CD4-positive, alpha-beta T cell treated with Interleukin-1 beta for 1 hour (primary cell): Measurements from ENCODE around the gene UGT1A7.
"Not testable (repeated sequence)": the region's sequence is repeated elsewhere in the genome, so short reads cannot be mapped to it uniquely, and the experiment has no call there.

Experiments
- DNase-seq, 2 donors: peaks; one replicate each; pipeline ENCODE4 v3.0.0-alpha.2; 2020 to 2022

The UGT1A7 gene

DNA sequence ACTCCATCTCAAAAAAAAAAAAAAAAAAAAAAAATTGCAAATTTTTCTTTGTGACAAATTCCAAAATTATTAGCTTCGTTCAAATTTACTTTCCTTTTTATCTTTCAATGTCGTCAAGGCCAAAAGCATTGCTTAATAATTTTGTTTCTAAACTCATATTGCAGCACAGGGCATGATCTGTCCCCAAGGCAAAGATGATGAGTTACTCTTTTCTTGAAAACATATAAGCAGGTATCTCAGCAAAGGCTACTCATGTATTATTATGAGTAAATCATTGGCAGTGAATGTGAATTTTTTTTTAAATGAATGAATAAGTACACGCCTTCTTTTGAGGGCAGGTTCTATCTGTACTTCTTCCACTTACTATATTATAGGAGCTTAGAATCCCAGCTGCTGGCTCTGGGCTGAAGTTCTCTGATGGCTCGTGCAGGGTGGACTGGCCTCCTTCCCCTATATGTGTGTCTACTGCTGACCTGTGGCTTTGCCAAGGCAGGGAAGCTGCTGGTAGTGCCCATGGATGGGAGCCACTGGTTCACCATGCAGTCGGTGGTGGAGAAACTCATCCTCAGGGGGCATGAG, at the start of gene UGT1A7:
TSS of gene UGT1A7 (plus strand) at position 381 of the 579 bp plus-strand sequence. CDS start at position 418, 37 bp downstream.
- no peak for DNase-seq

- DNase-seq, result not testable (repeated sequence)
These were observed 45.4 kb upstream of the UGT1A7 start, which contains the start of gene UGT1A10 for GRCh38 chr2:233636306-233636705. TSS of gene UGT1A10 (plus strand) at chr2:233636448. CDS start at chr2:233636523, 75 bp downstream.

DNA sequence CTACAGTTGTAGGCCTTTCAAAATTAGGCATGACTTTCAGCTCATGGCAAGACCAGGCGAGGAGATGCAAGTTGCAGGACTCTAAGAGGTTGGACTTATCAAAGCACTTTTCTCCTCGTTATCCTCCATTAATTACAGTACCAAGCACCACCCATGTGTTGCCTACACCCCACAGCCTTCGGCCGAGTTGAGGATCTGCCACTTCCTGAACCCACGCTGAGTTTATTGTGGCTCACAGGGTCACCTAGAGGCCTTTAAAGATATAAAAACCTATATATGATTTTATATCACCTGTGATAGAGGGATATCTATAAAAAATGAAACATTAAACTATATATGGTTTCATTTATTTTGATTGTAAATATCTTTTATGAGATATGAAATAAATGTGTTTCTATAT, 42.9 kb upstream of the UGT1A7 start:
- DNase-seq, result no peak

DNA sequence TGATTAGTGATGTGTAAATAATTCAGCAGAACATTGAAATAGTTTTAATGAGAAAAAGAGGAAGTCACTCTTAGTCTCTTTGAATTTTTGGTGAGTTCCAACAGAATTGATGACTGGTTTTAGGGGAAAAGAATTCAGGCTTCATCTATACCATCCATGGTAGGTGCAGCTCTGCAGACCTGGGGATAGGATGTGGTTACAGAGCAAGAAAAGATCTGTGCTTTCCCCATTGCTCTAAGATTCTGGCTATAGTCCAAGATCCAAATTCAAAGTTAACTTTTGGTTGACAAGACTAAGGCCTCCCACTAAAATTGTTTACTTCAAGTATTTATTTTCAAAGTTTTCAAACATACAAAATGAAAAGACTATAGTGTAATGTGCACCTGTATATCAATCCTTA, 41.8 kb upstream of the UGT1A7 start:
- DNase-seq, result no peak

- DNase-seq, result no peak
These were observed 38.6 kb upstream of the UGT1A7 start for GRCh38 chr2:233643128-233643527.

DNA sequence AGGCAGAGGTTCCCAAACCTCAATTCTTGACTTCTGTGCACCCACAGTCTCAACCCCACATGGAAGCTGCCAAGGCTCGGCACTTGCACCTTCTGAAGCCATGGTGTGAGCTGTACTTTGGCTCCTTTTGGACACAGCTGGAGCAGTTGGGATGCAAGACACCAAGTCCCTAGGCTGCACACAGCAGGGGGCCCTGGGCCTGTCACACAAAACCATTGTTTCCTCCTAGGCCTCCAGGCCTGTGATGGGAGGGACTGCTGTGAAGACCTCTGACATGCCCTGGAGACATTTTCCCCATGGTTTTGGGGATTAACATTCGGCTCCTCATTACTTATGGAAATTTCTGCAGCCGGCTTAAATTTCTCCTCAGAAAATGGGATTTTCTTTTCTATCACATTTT, 35.7 kb upstream of the UGT1A7 start:
- DNase-seq, result not testable (repeated sequence)

- no peak for DNase-seq
These were observed 30.7 kb upstream of the UGT1A7 start for GRCh38 chr2:233650981-233651380.

- DNase-seq, result no peak
These were observed 30.3 kb upstream of the UGT1A7 start for GRCh38 chr2:233651430-233651829.

GRCh38 chr2:233654501-233654900, 27.2 kb upstream of the UGT1A7 start:
- no peak for DNase-seq

GRCh38 chr2:233655043-233655442, 26.7 kb upstream of the UGT1A7 start:
- DNase-seq, result no peak

- DNase-seq, result not testable (repeated sequence)
These were observed 25.8 kb upstream of the UGT1A7 start for GRCh38 chr2:233655943-233656342.

DNA sequence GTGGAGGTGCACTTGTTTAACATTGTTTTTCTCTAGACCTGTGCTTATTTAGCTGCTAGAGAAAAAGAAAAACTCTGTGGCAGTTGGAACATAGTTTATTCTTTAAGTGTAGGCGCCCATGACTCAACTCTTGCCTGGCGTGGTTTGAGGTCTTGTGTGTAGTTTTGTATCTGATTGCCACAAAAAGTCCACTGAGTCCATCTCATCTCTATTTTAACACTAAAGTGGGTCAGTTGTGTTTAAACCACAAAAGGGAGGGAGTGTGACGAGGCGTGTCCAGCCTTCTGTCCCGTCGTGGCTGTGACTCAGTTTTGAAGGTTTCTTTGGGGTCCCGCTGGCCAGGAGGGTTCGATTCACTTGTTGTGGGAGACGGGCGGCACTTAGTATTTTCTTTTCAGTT, 25.3 kb upstream of the UGT1A7 start:
- DNase-seq, result no peak

DNA sequence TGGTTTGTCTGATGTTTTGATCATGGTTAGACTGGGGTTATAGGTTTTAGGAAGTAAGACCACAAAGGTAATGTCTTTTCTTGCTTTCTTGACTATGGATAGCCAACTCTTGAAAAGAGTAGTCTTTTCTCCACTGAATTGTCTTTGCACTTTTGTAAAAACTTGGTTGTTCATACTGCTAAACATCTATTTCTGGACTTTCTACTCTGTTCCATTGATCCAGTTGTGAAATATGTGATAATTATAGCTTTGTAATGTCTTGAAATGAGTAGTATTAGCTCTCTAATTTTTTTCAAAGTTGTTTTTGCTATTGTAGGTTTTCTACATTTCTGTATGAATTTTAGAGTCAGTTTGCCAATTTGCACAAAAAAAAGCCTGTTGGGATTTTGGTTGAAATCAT, 23.1 kb upstream of the UGT1A7 start:
- no peak for DNase-seq

GRCh38 chr2:233663911-233664310, 17.8 kb upstream of the UGT1A7 start:
- no peak for DNase-seq

GRCh38 chr2:233668605-233669260, 13.0 kb upstream of the UGT1A7 start:
- DNase-seq, result no peak

- no peak for DNase-seq
These were observed 10.2 kb upstream of the UGT1A7 start, which contains the start of gene UGT1A9 for GRCh38 chr2:233671290-233672161. TSS of gene UGT1A9 (plus strand) at chr2:233671898. CDS start at chr2:233671935, 37 bp downstream.

- DNase-seq, result no peak
These were observed 8.8 kb upstream of the UGT1A7 start for GRCh38 chr2:233672886-233673285.

- DNase-seq, result no peak
These were observed 7.8 kb upstream of the UGT1A7 start for GRCh38 chr2:233673896-233674295.

- DNase-seq, result no peak
These were observed 7.4 kb upstream of the UGT1A7 start for GRCh38 chr2:233674314-233674713.

DNA sequence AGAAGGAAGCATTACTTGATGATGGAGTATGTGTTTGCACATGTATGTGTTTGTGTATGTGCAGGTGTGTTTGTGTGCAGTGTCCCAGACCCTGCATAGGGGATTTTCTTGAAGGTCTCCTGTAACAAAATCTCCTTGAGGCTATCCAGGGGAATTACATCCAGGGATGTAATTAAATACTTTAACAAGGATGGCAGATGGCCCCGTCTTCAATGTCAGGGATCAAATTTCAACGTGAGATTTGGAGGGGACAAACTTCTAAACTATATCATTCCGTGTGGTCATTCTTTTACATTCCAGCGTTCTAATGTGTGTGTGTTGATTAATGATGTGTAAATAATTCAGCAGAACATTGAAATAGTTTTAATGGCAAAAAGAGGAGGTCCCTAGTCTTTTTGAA, 6.7 kb upstream of the UGT1A7 start:
- no peak for DNase-seq

DNA sequence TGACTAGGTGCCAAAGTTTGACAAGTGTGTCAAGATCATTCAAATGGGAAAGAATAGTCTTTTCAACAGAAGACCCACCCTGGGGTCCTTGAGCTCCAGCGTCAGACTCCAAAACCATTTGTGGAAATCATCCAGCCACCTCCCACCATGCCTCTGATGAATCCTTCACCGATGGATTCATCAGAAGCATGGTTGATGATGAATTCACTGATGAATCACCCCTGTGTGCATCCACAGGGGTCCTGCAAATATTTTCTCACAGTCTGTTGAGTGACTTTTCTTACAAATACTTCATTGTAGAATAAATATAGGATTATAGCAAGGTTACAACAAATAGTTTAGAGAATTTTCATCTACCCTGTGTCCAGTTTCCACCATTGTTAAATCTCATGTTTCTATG, 5.7 kb upstream of the UGT1A7 start:
- DNase-seq, result no peak

GRCh38 chr2:233679196-233679595, 2.5 kb upstream of the UGT1A7 start:
- no peak for DNase-seq

DNA sequence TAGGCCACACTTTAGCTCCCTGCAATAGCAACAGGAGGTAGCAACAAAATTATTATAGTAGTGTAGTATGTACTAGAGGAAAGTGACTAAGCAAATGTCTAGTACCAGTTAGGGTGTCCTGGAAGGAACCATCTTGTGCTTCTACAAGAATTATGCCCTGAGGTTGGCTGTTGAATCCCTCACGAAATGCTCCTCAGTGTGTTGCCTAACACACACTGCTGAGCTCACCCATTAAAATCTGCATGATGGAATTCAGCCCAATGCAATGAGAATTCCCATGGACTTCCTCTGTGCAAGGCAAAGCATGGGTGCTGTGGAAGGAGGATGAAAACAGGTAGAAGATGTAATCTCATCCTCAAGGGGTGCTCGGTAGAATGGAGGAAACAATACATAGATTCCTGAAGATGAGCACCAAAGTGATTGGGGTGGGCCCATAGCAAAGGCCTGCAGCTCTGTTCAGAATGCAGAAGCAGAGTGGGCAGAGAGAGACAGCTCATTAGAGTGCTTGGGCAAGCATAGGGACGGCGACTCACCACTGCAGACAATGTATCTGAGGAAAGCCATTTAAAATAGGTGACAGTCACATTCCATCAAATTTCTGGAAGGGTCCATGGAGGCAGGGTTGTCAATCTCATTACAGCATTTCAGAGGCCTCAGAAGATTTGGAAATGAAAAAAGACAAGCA, 1.2 kb upstream of the UGT1A7 start:
- no peak for DNase-seq
